ENCODE data around the gene SH3BGRL. TPM values are rescaled to one million over a fixed set of nuclear protein-coding genes. Genes with fewer than 3 reads are reported as not detected.

SH3BGRL gene
- total and polyA plus RNA-seq, 7 experiments from 2014 or later: 66.6 to 175 (median 82.7) TPM

GRCh38 chrX:81241753-81242152, 39.9 kb downstream of the SH3BGRL start:
- H3K27me3 Mint-ChIP-seq: no peaks in the 10 kb centered on the region
- no peak overlapping the region for H3K4me3 ChIP-seq (ENCODE audit: low read length)
- H3K27me3 ChIP-seq (ENCODE audit: control insufficient read depth in 2 of 2, insufficient read depth in 2 of 2, low read length in 2 of 2): no peaks in the 10 kb centered on the region
- H3K4me3 Mint-ChIP-seq: no peak overlapping the region
- intact Hi-C loops (cut with micrococcal nuclease): no loop called here
- peaks cover 0 to 9% (median 0%) of the 10 kb centered on the region in 3 experiments for H3K9me3 ChIP-seq (ENCODE audit: control insufficient read depth in 2 of 3, low read length in 3 of 3)
- peaks cover 0 to 34% (median 8%) of the 10 kb centered on the region in 7 donors for H3K4me1 Mint-ChIP-seq
- peaks cover 0 to 15% (median 10%) of the 10 kb centered on the region in 11 donors for H3K9me3 Mint-ChIP-seq
- no peaks in the 10 kb centered on the region for H3K4me1 ChIP-seq (ENCODE audit: control insufficient read depth in 2 of 2, insufficient read depth in 2 of 2, low read length in 2 of 2)
- ChIA-PET POLR2A (no interaction called here), CTCF (no interaction called here)
- H3K27ac Mint-ChIP-seq: no peak overlapping the region
- peaks cover 16 to 44% (median 33%) of the 10 kb centered on the region in 5 donors for H3K36me3 Mint-ChIP-seq
- no peak overlapping the region for H3K27ac ChIP-seq (ENCODE audit: low read depth, low read length)
- no peak for DNase-seq
- no peak for ATAC-seq
- peaks cover 0 to 10% (median 0%) of the 10 kb centered on the region in 3 experiments for H3K36me3 ChIP-seq (ENCODE audit: control insufficient read depth in 2 of 3, insufficient read depth in 3 of 3, low read length in 3 of 3)

DNA sequence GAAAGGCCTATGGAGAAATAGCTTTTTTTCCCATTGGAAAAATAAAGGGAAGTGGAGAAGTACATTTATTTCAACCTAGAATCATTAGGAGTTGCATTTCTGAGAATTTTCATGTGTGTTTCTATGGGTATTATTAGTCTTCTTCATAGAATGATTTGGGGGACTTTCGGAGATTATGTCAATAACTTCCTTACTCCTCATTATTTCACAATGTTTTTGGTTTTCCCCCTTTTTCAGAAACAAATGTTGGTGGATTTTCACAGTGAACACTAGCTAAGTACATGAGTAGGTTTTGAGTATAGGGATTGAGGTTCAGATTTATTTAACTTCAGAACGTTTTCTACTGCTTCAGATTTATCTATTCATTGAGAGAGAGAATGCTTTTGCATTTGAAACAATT, 54.0 kb downstream of the SH3BGRL start:
- ChIA-PET POLR2A (no interaction called here), CTCF (no interaction called here)
- DNase-seq: no peak
- Mint-ChIP-seq H3K36me3 (peaks cover 0 to 9% (median 1%) of the 10 kb centered on the region in 5 donors), H3K4me3 (no peak overlapping the region), H3K4me1 (peaks cover 6 to 47% (median 34%) of the 10 kb centered on the region in 7 donors), H3K9me3 (no peaks in the 10 kb centered on the region), H3K27me3 (no peaks in the 10 kb centered on the region), H3K27ac (peak overlapping the region in 1 of 9 donors; percentile 20)
- H3K27me3 ChIP-seq (ENCODE audit: control insufficient read depth in 2 of 2, insufficient read depth in 2 of 2, low read length in 2 of 2): no peaks in the 10 kb centered on the region
- ATAC-seq: no peak
- no peaks in the 10 kb centered on the region for H3K36me3 ChIP-seq (ENCODE audit: control insufficient read depth in 2 of 3, insufficient read depth in 3 of 3, low read length in 3 of 3)
- H3K4me1 ChIP-seq (ENCODE audit: control insufficient read depth in 2 of 2, insufficient read depth in 2 of 2, low read length in 2 of 2): no peaks in the 10 kb centered on the region
- intact Hi-C loops (cut with micrococcal nuclease): no loop called here
- no peak overlapping the region for H3K27ac ChIP-seq (ENCODE audit: low read depth, low read length)
- no peak overlapping the region for H3K4me3 ChIP-seq (ENCODE audit: low read length)
- H3K9me3 ChIP-seq (ENCODE audit: control insufficient read depth in 2 of 3, low read length in 3 of 3): no peaks in the 10 kb centered on the region

GRCh38 chrX:81257817-81258216, 55.9 kb downstream of the SH3BGRL start:
- Mint-ChIP-seq H3K9me3 (no peaks in the 10 kb centered on the region), H3K4me3 (no peak overlapping the region), H3K27me3 (no peaks in the 10 kb centered on the region), H3K27ac (peak overlapping the region in 1 of 9 donors; percentile 21), H3K36me3 (peaks cover 0 to 9% (median 1%) of the 10 kb centered on the region in 5 donors), H3K4me1 (peaks cover 6 to 58% (median 34%) of the 10 kb centered on the region in 7 donors)
- ATAC-seq (no peak), DNase-seq (no peak)
- ChIA-PET POLR2A (no interaction called here), CTCF (no interaction called here)
- no peak overlapping the region for H3K27ac ChIP-seq (ENCODE audit: low read depth, low read length)
- no peak overlapping the region for H3K4me3 ChIP-seq (ENCODE audit: low read length)
- H3K27me3 ChIP-seq (ENCODE audit: control insufficient read depth in 2 of 2, insufficient read depth in 2 of 2, low read length in 2 of 2): no peaks in the 10 kb centered on the region
- no peaks in the 10 kb centered on the region for H3K36me3 ChIP-seq (ENCODE audit: control insufficient read depth in 2 of 3, insufficient read depth in 3 of 3, low read length in 3 of 3)
- H3K9me3 ChIP-seq (ENCODE audit: control insufficient read depth in 2 of 3, low read length in 3 of 3): no peaks in the 10 kb centered on the region
- intact Hi-C loops (cut with micrococcal nuclease): no loop called here
- H3K4me1 ChIP-seq (ENCODE audit: control insufficient read depth in 2 of 2, insufficient read depth in 2 of 2, low read length in 2 of 2): no peaks in the 10 kb centered on the region

DNA sequence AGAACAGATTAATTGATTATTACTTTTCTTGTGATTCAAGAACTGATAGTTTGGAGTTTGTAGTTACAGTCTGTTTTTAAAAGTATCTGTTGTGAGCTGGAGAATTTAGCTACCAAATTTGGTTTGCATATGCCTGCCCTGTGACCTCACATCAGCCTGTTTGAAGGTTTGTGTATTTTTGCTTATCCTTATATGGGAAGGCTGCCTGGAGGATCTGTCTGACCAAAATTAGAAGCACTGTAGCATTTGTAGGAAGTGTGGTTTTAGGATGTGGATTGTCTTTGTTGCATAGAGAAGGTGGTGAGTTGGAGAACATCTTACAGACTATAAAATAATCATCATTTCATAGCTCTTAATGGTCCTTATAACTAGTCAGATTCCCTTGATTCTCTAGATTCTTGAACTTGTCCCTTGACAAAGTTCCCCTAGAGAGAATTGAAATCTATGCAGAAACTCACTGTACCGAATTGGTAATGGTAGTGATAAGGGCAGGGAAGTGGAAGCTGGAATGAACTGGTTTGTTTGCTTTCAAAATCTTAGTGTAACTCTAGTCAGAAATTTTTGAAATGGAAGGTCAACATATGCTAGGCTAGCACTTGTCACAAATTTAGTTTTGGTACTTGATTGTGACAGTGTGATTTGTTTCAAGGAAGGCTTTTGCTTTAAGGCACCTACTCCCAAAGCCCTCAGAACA, 57.3 kb downstream of the SH3BGRL start:
- DNase-seq (no peak), ATAC-seq (no peak)
- no peaks in the 10 kb centered on the region for H3K4me1 ChIP-seq (ENCODE audit: control insufficient read depth in 2 of 2, insufficient read depth in 2 of 2, low read length in 2 of 2)
- H3K4me3 Mint-ChIP-seq: peak overlapping the region in 1 of 10 donors; percentile 4
- no peaks in the 10 kb centered on the region for H3K9me3 Mint-ChIP-seq
- H3K27me3 Mint-ChIP-seq: no peaks in the 10 kb centered on the region
- CTCF ChIA-PET: no interaction called here
- H3K36me3 Mint-ChIP-seq: peaks cover 0 to 5% (median 0%) of the 10 kb centered on the region in 5 donors
- no peaks in the 10 kb centered on the region for H3K9me3 ChIP-seq (ENCODE audit: control insufficient read depth in 2 of 3, low read length in 3 of 3)
- H3K4me3 ChIP-seq (ENCODE audit: low read length): no peak overlapping the region
- peaks cover 4 to 54% (median 27%) of the 10 kb centered on the region in 7 donors for H3K4me1 Mint-ChIP-seq
- H3K27ac Mint-ChIP-seq: no peak overlapping the region
- intact Hi-C loops (cut with micrococcal nuclease): no loop called here
- H3K27me3 ChIP-seq (ENCODE audit: control insufficient read depth in 2 of 2, insufficient read depth in 2 of 2, low read length in 2 of 2): no peaks in the 10 kb centered on the region
- H3K27ac ChIP-seq (ENCODE audit: low read depth, low read length): no peak overlapping the region
- POLR2A ChIA-PET: no interaction called here
- H3K36me3 ChIP-seq (ENCODE audit: control insufficient read depth in 2 of 3, insufficient read depth in 3 of 3, low read length in 3 of 3): no peaks in the 10 kb centered on the region

GRCh38 chrX:81259714-81260395, 58.0 kb downstream of the SH3BGRL start:
- Histone ChIP-seq H3K4me1 (ENCODE audit: control insufficient read depth in 2 of 2, insufficient read depth in 2 of 2, low read length in 2 of 2) (no peaks in the 10 kb centered on the region), H3K27ac (ENCODE audit: low read depth, low read length) (no peak overlapping the region), H3K9me3 (ENCODE audit: control insufficient read depth in 2 of 3, low read length in 3 of 3) (no peaks in the 10 kb centered on the region), H3K27me3 (ENCODE audit: control insufficient read depth in 2 of 2, insufficient read depth in 2 of 2, low read length in 2 of 2) (no peaks in the 10 kb centered on the region), H3K36me3 (ENCODE audit: control insufficient read depth in 2 of 3, insufficient read depth in 3 of 3, low read length in 3 of 3) (no peaks in the 10 kb centered on the region), H3K4me3 (ENCODE audit: low read length) (no peak overlapping the region)
- ChIA-PET CTCF (no interaction called here), POLR2A (no interaction called here)
- H3K36me3 Mint-ChIP-seq: peaks cover 0 to 5% (median 0%) of the 10 kb centered on the region in 5 donors
- no peaks in the 10 kb centered on the region for H3K9me3 Mint-ChIP-seq
- no peak for ATAC-seq
- intact Hi-C loops (cut with micrococcal nuclease): no loop called here
- no peak for DNase-seq
- H3K4me3 Mint-ChIP-seq: no peak overlapping the region
- H3K4me1 Mint-ChIP-seq: peaks cover 4 to 60% (median 28%) of the 10 kb centered on the region in 7 donors
- H3K27ac Mint-ChIP-seq: no peak overlapping the region
- no peaks in the 10 kb centered on the region for H3K27me3 Mint-ChIP-seq

GRCh38 chrX:81261576-81261975, 59.7 kb downstream of the SH3BGRL start:
- no peak overlapping the region for H3K27ac ChIP-seq (ENCODE audit: low read depth, low read length)
- peaks cover 0 to 5% (median 0%) of the 10 kb centered on the region in 11 donors for H3K9me3 Mint-ChIP-seq
- no peaks in the 10 kb centered on the region for H3K36me3 ChIP-seq (ENCODE audit: control insufficient read depth in 2 of 3, insufficient read depth in 3 of 3, low read length in 3 of 3)
- ChIA-PET CTCF (no interaction called here), POLR2A (no interaction called here)
- no peaks in the 10 kb centered on the region for H3K27me3 Mint-ChIP-seq
- H3K27ac Mint-ChIP-seq: peak overlapping the region in 2 of 9 donors; percentile 22 to 28
- ATAC-seq: no peak
- no peak overlapping the region for H3K4me3 Mint-ChIP-seq
- DNase-seq: no peak
- no peaks in the 10 kb centered on the region for H3K9me3 ChIP-seq (ENCODE audit: control insufficient read depth in 2 of 3, low read length in 3 of 3)
- no peak overlapping the region for H3K4me3 ChIP-seq (ENCODE audit: low read length)
- intact Hi-C loops (cut with micrococcal nuclease): no loop called here
- peaks cover 0 to 12% (median 5%) of the 10 kb centered on the region in 5 donors for H3K36me3 Mint-ChIP-seq
- H3K27me3 ChIP-seq (ENCODE audit: control insufficient read depth in 2 of 2, insufficient read depth in 2 of 2, low read length in 2 of 2): no peaks in the 10 kb centered on the region
- no peaks in the 10 kb centered on the region for H3K4me1 ChIP-seq (ENCODE audit: control insufficient read depth in 2 of 2, insufficient read depth in 2 of 2, low read length in 2 of 2)
- H3K4me1 Mint-ChIP-seq: peaks cover 6 to 63% (median 35%) of the 10 kb centered on the region in 7 donors

All from naive thymus-derived CD4-positive, alpha-beta T cell (primary cell).